Panc1 (cell line): ENCODE measurements around the gene COL27A1.

Experiments
- CTCF ChIP-seq: fragments of 450-650 bp; IDR thresholded peaks from 2 replicates; pipeline ENCODE4 v1.5.1; 2017; ENCODE audit warnings: mild to moderate bottlenecking
- POLR2AphosphoS5 ChIP-seq: IDR thresholded peaks from 2 replicates; pipeline ENCODE4 v1.6.1; 2012; ENCODE audit warnings: mild to moderate bottlenecking, low read depth, low read length, moderate library complexity
- TCF7L2 ChIP-seq: IDR thresholded peaks from 2 replicates; pipeline ENCODE4 v1.6.1; 2011; ENCODE audit warnings: mild to moderate bottlenecking, low read depth, low read length, inconsistent platforms

GRCh38 chr9:114202396-114202795 lies 47.1 kb downstream of the COL27A1 start:
- TF ChIP-seq CTCF (no peak), TCF7L2 (no peak), POLR2AphosphoS5 (no peak)
